Measurements from ENCODE around the gene ANKRD2. TPM values are rescaled to one million over a fixed set of nuclear protein-coding genes. Genes with fewer than 3 reads are reported as not detected.

Gene ANKRD2
- total RNA-seq, 3 donors from 2014 or later, result 0.29 to 0.75 (median 0.35) TPM

- DNase-seq (no peak), ATAC-seq (no peak)
- no peaks in the 10 kb centered on the region for H3K9me3 ChIP-seq
- intact Hi-C loops (cut with DNase I, micrococcal nuclease), result no loop called here
- no peaks in the 10 kb centered on the region for H3K36me3 ChIP-seq (ENCODE audit: low read depth)
- H3K4me1 ChIP-seq (ENCODE audit: low read depth), result no peaks in the 10 kb centered on the region
- H3K4me3 ChIP-seq, result no peak overlapping the region
- TF ChIP-seq CTCF (IDR thresholded peaks at IDR 0.05), result no peak
Measured at GRCh38 chr10:97623277-97623676, 50.7 kb downstream of the ANKRD2 start.

GRCh38 chr10:97627731-97628130 is 55.2 kb downstream of the ANKRD2 start:
- intact Hi-C loops (cut with DNase I, micrococcal nuclease), result no loop called here
- Histone ChIP-seq H3K4me3 (no peak overlapping the region), H3K4me1 (ENCODE audit: low read depth) (peaks cover 3% of the 10 kb centered on the region), H3K9me3 (no peaks in the 10 kb centered on the region), H3K36me3 (ENCODE audit: low read depth) (no peaks in the 10 kb centered on the region)
- ATAC-seq (no peak), DNase-seq (no peak)
- no peak for TF ChIP-seq CTCF (IDR thresholded peaks at IDR 0.05)

DNA sequence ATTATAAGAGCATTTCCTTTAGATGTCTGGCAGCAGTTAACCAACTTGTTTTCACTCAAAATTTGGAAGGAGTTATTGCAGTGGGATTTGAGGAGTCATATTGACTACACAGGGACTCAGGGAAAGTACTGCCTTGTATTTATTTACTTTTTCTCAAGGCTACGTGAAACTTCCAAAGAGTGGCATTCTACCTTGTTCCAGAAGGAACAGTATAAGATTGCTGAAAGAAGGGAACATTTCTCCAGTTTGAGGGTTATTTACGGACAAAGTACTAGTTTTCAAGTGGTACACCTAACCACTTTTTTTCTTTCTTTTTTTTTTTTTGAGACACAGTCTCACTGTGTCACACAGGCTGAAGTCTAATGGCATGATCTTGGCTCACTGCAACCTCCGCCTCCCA is 55.6 kb downstream of the ANKRD2 start:
- Histone ChIP-seq H3K36me3 (ENCODE audit: low read depth) (no peaks in the 10 kb centered on the region), H3K4me1 (ENCODE audit: low read depth) (peaks cover 6% of the 10 kb centered on the region), H3K4me3 (no peak overlapping the region), H3K9me3 (no peaks in the 10 kb centered on the region)
- ATAC-seq (no peak), DNase-seq (no peak)
- no peak for TF ChIP-seq CTCF (IDR thresholded peaks at IDR 0.05)
- intact Hi-C loops (cut with DNase I, micrococcal nuclease), result no loop called here

GRCh38 chr10:97629289-97629688 is 56.7 kb downstream of the ANKRD2 start:
- no peak for DNase-seq
- Histone ChIP-seq H3K36me3 (ENCODE audit: low read depth) (no peaks in the 10 kb centered on the region), H3K9me3 (no peaks in the 10 kb centered on the region), H3K4me3 (no peak overlapping the region), H3K4me1 (ENCODE audit: low read depth) (peaks cover 6% of the 10 kb centered on the region)
- ATAC-seq, result no peak
- no peak for TF ChIP-seq CTCF (IDR thresholded peaks at IDR 0.05)
- intact Hi-C loops (cut with DNase I, micrococcal nuclease), result no loop called here

GRCh38 chr10:97631098-97631497 is 58.5 kb downstream of the ANKRD2 start:
- intact Hi-C loops (cut with DNase I, micrococcal nuclease), result no loop called here
- Histone ChIP-seq H3K4me3 (no peak overlapping the region), H3K36me3 (ENCODE audit: low read depth) (no peaks in the 10 kb centered on the region), H3K9me3 (no peaks in the 10 kb centered on the region), H3K4me1 (ENCODE audit: low read depth) (peaks cover 6% of the 10 kb centered on the region)
- DNase-seq (no peak), ATAC-seq (no peak)
- TF ChIP-seq CTCF (IDR thresholded peaks at IDR 0.05), result no peak

Data from mucosa of descending colon (tissue), 3 donors.